22Rv1 (cell line): ENCODE data around the gene LRRC25.

Experiments used
- ZFX ChIP-seq: fragments of 450-650 bp; IDR thresholded peaks from 2 replicates; pipeline ENCODE4 v1.6.1; 2017; ENCODE audit warnings: antibody characterized with exemption, borderline replicate concordance
- TF ChIP-seq, protein P1 (sequence below): fragments of 450-650 bp; IDR thresholded peaks from 2 replicates; pipeline ENCODE4 v1.5.1; 2017; ENCODE audit warnings: mild to moderate bottlenecking

DNA sequence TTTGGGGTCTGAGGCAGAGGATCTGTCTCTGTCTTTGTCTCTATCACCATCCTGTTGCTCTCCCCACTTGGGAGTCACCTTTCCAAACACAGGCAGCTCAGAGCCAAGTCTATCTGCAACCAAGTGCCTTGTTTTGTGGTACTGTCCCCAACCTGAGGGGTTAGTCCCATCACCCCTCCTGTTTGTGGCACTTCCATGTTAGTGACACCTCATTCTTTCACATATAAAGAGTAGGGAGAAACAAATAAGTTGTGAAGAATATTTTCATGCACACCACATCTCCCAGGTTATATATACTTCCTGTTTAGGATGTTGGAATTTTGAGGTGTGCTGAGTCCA lies 7.7 kb downstream of the LRRC25 start:
- TF ChIP-seq, protein P1, sequence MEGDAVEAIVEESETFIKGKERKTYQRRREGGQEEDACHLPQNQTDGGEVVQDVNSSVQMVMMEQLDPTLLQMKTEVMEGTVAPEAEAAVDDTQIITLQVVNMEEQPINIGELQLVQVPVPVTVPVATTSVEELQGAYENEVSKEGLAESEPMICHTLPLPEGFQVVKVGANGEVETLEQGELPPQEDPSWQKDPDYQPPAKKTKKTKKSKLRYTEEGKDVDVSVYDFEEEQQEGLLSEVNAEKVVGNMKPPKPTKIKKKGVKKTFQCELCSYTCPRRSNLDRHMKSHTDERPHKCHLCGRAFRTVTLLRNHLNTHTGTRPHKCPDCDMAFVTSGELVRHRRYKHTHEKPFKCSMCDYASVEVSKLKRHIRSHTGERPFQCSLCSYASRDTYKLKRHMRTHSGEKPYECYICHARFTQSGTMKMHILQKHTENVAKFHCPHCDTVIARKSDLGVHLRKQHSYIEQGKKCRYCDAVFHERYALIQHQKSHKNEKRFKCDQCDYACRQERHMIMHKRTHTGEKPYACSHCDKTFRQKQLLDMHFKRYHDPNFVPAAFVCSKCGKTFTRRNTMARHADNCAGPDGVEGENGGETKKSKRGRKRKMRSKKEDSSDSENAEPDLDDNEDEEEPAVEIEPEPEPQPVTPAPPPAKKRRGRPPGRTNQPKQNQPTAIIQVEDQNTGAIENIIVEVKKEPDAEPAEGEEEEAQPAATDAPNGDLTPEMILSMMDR: no peak
- TF ChIP-seq ZFX: no peak
